Hematopoietic multipotent progenitor cell treated with erythropoietin and hydrocortisone succinate and interleukin-3 and kit ligand, for 8 days (in vitro differentiated cells): ENCODE measurements around the gene MLC1.

Experiments used
- DNase-seq: peaks from one replicate; pipeline ENCODE4 v3.0.0-alpha.2; 2015

The MLC1 gene

DNA sequence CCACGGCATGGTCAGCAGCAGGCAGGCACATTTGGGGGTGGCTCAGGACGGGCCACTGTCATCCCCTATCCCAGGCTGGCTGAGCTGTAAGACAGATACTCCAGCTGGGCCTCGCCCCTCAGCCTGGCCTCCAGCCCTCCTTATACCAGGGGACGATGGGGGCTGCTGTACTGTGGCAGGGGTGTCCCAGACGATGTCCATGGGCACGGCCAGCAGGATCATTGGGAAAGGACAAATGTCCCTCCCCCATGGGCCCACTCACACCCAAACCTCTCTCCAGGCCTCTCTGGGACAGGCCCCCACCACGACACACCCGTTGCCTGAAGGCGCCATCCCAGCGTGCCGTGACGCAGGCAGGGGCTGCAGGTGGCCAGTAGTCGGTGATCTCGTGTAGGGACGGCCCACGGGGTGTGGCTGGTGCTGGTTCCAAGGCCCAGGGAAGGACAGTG lies 71.1 kb downstream of the MLC1 start:
- DNase-seq: no peak

DNA sequence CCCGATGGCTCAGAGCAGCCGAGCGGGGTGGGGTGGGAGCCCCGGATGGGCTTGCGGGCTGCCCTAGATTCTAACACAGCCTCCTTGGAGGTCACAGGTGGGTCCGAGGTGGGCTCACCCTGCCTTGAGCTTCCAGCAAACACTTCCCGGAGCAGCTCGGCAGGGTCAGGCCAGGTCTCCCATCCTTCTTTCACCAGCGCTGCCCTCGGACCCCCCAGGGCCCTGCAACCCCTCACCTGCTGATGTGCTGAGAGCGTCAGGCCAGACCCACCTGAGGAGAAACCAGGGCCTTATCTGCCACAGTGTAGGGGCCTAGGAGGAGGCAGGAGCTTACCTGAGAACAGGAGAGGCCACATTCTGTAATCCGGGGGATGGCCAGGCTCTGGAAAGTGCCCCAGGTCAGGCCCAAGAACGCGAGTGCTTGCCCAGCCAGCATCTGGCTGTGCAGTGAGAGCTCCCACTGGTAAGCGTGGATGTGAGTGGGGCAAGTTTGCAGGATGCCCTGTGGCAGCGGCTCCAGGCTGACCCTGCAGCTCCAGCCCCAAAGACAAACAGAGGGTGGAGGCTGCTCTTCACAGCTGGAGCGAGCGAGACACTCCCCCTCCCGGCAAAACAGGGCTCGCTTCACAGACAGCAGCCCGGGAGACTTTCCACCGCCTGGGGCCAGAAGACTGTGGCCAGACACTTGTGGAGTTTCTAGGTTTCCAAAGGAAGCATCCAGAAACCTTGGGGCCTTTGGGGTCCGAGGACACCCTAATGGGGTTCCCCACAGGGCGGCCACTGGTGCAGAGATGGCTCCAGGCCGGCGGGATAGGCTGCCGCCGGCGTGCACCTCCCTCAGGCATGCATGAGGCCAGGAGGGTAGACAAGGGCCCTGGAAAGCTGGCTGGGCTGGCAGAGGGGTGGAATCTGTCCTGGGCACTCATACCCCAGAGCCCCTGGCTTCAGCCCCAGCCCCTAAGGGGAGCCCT lies 72.7 kb downstream of the MLC1 start, which contains the start of gene IL17REL:
IL17REL (minus strand) TSS at position 555 of the 971 bp plus-strand sequence; CDS start at position 436, 119 bp downstream.
- DNase-seq: no peak

DNA sequence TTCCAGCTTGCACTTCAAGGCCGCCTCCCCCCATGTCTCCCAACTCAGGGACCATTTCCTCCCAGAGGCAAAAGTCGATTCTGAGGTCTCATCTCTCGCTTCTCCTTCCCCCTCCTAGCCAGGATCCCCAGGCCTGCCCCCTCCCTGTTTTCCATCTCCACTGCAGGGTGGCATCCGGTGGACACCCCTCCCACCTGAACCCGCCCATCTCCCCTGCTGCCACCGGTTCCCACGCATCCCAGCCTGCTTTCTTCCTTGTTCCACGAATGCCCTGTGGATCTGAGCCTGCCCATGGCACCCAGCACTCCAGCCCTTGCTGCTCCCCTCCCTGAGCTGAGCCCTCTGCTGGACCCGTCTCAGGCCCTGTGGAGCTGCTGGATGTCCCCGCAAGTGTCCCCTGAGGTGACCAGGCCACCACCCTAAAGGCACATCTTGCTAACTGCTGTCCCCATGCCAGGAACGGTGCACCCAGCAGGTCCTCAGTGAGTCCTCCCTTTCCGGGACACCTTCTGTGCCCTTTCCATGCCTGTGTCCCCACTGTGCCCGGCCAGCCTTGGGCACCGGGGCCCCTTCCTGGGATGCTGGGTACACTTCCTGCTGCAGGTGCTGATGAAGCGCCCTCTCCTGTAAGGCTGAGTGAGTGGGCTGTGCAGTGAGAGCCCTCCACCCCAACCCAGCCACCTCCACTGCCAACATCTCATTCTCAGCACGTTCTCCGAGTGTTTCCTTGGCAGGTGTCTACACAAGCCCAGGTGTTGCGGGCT lies 73.6 kb downstream of the MLC1 start:
- no peak for DNase-seq

DNA sequence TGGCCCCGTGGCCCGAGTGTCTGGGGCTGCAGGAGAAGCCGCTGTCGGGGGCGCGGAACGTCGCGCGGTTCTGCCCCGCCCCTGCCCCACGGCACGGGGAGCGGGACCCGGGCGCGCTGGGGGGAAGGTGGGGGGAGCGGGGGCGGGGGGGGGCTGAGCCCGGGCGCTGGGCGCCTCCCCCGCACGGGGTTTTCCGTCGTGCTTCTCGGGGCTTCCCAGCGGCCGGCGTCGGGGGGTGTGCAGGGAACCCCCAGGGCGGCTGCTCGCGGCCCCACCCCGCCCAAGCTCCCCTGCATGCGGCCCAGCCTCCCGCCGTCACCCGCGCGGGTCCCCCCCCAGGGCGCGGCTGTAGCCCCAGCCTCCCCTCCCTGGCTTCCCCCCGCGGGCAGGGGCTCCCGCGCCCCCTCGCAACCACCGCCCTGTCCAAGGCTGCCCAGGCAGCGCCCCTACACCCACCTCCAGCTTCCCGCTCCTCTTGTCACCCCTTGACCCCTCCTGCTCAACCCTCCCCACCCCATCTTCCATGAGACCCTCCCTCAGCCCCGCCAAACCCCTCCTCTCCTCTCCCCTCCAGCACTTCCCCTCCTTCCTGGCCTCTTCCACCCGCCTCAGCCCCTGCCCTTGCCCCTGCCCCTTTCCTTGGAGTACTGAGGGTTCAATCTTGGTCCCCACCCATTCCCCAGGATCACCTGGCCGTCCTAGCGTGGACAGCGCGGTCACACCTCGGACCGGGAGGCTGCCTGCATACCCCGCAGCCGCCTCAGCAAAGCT lies 74.4 kb downstream of the MLC1 start:
- DNase-seq: no peak

DNA sequence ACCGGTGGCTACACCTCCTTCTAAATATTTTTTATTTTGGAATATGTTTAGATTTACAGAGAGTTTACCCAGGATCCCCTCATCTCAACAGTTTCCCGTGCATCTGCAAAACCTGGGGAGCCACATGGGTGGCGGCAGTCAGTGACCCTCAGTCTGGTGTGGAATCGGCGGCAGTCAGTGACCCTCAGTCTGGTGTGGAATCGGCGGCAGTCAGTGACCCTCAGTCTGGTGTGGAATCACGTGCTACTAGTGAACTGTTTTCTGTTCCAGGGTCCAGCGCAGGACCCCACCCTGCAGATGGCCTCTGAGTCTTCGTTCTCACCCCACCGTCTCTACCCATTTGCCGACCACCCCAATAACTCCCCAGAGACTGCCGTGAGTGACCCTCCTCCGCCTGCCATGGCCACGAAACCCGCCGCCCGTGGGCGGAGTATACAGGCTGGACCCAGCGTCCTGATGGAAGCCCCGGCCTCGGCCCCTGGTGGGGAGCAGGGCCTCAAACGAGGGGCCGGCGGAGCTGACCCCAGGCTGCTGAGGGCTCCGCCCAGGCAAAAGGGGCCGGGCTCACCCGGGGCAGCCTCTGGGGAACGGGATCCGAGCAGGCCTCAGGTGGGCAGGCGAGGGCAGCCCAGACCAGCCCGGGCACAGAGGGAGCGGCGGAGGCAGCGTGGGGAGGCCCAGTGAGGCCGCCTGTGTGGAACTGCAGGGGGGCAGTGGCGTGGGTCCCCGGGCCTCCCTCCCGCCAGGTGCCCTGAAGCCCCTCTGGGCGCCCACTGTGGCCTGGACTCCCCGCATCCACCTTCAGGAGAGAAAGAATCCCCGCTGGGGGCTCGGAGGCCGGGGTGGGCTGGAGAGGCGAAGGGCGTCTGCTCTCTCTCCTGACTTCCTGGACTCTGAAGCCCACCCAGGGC lies 75.2 kb downstream of the MLC1 start:
- no peak for DNase-seq
